ENCODE data around the gene PYGO2. TPM values are rescaled to one million over a fixed set of nuclear protein-coding genes. Genes with fewer than 3 reads are reported as not detected.

The PYGO2 gene
- total RNA-seq, 2 experiments from 2014 or later = 21.2 to 21.8 TPM

DNA sequence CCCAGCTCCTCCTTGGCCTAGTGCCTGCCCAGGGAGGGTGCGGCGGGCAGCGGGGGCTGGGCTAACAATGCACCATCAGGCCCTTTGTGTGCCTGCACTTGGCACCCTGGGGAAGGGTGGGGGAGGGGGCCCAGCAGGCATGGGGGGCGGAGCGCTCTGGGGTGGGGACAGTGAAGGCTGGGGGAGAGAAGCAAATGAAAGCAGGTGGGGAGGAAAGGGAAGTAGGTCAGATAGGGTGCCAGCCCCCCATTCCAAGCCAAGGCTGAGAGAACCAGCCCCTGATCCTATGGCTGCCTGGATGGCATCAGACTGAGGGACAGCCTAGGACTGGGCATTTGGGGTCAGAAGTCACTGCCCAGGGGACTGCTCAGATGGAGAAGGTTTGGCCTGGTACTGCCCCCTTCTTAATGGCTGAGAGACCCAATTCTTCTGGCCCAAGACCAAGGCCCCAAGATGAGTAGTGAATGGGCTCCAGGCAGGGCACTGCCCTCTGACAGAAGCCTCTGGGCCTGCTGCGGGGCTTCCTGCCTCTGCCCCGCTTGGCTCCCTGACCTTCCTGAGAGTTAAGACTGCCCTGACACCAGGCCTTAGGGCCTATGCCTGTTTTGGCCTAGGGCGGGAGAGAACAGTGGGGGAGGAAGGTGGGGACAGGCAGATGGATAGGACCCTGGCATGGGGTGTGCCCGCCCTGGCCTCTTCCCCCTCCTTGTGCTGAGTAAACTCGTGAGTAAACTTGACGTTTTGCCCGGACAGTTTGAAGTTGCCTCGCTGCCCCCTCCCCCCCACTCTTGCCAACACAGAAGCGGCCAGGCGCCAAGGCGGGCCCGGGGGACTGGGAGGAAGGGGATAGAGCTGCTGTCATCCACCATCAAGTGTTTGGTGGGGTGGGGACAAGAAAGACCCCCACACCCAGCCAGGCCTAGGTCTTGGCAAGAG lies 43.8 kb upstream of the PYGO2 start:
- Mint-ChIP-seq H3K36me3 (ENCODE audit: low read depth) (peaks cover 5% of the 10 kb centered on the region), H3K4me1 (ENCODE audit: low read depth) (peaks cover 52% of the 10 kb centered on the region), H3K4me3 (peak overlapping the region; percentile 85), H3K9me3 (no peaks in the 10 kb centered on the region), H3K27me3 (no peaks in the 10 kb centered on the region), H3K27ac (peak overlapping the region; percentile 92)
- POLR2A ChIA-PET = interaction anchor here (1.4 to 4.0 kb wide), 4 partner anchors 8 to 29 kb away, joined by 4 to 24 read pairs (median 6); partner anchors contain the start of gene FLAD1
- CTCF ChIA-PET = interaction anchor here (0.8 to 2.0 kb wide), 5 partner anchors 12 to 80 kb away, joined by 3 to 14 read pairs (median 3); partner anchors contain the start of genes FLAD1 and PMVK
- ATAC-seq (no peak), DNase-seq (peak; percentile 33)
- TF ChIP-seq, protein P1, sequence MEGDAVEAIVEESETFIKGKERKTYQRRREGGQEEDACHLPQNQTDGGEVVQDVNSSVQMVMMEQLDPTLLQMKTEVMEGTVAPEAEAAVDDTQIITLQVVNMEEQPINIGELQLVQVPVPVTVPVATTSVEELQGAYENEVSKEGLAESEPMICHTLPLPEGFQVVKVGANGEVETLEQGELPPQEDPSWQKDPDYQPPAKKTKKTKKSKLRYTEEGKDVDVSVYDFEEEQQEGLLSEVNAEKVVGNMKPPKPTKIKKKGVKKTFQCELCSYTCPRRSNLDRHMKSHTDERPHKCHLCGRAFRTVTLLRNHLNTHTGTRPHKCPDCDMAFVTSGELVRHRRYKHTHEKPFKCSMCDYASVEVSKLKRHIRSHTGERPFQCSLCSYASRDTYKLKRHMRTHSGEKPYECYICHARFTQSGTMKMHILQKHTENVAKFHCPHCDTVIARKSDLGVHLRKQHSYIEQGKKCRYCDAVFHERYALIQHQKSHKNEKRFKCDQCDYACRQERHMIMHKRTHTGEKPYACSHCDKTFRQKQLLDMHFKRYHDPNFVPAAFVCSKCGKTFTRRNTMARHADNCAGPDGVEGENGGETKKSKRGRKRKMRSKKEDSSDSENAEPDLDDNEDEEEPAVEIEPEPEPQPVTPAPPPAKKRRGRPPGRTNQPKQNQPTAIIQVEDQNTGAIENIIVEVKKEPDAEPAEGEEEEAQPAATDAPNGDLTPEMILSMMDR (IDR thresholded peaks at IDR 0.05) = no peak
- intact Hi-C loops (cut with micrococcal nuclease) = no loop called here

- peak overlapping the region; percentile 85 for H3K4me3 Mint-ChIP-seq
- H3K4me1 Mint-ChIP-seq (ENCODE audit: low read depth) = peaks cover 50% of the 10 kb centered on the region
- H3K9me3 Mint-ChIP-seq = no peaks in the 10 kb centered on the region
- no peak for ATAC-seq
- intact Hi-C loops (cut with micrococcal nuclease) = no loop called here
- DNase-seq = peak; percentile 46
- ChIA-PET POLR2A (interaction anchor here (0.8 to 1.9 kb wide), 4 partner anchors 8 to 28 kb away, joined by 3 to 7 read pairs (median 4); partner anchors contain the start of gene FLAD1), CTCF (interaction anchor here (0.8 to 2.0 kb wide), 2 partner anchors 13 to 68 kb away, joined by 3 to 14 read pairs; partner anchors contain the start of gene PMVK)
- TF ChIP-seq, protein P1 (IDR thresholded peaks at IDR 0.05) = no peak
- peak overlapping the region; percentile 87 for H3K27ac Mint-ChIP-seq
- H3K27me3 Mint-ChIP-seq = no peaks in the 10 kb centered on the region
- peaks cover 5% of the 10 kb centered on the region for H3K36me3 Mint-ChIP-seq (ENCODE audit: low read depth)
Observed at GRCh38 chr1:155004352-155005075, 42.9 kb upstream of the PYGO2 start.

DNA sequence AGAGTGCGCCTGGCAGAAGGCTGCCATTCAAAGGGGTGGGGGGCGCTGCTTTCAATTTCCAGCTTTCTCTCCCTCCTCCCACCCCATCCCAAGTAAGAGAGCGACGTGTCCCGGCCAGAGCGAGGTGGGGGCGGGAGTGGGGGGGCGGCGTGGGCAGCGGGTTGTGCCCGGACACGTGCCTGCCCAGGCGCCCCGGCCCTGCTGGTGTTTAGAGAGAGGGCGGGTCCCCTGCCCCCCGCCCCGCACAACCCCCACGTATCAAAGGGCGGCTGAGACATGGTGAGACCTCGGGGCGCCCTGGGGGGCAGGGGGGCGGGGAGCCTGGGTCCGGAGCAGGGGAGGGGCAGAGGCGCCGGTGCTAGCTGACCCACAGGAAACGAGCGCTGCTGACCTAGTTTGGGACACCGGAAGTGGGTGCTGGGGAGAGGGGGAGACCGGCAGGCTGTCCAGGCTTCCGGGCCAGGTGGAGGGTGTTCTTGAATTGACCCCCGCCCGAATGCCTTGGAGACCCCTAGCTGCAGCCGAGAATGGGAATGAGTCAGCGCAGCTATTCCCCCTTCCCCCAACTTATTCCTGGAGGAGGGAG lies 42.3 kb upstream of the PYGO2 start:
- Mint-ChIP-seq H3K27ac (peak overlapping the region; percentile 87), H3K27me3 (no peaks in the 10 kb centered on the region), H3K4me3 (peak overlapping the region; percentile 85), H3K36me3 (ENCODE audit: low read depth) (peaks cover 5% of the 10 kb centered on the region), H3K9me3 (no peaks in the 10 kb centered on the region), H3K4me1 (ENCODE audit: low read depth) (peaks cover 49% of the 10 kb centered on the region)
- CTCF ChIA-PET = interaction anchor here (2.0 kb wide), 1 partner anchor 14 kb away, joined by 14 read pairs; no protein-coding TSS in a partner anchor
- no peak for ATAC-seq
- intact Hi-C loops (cut with micrococcal nuclease) = no loop called here
- POLR2A ChIA-PET = interaction anchor here (0.8 to 1.9 kb wide), 9 partner anchors 9 to 133 kb away, joined by 3 to 7 read pairs (median 4); partner anchors contain the start of genes FLAD1 and PBXIP1
- DNase-seq = peak; percentile 38
- TF ChIP-seq, protein P1 (IDR thresholded peaks at IDR 0.05) = no peak

- peak overlapping the region; percentile 85 for H3K4me3 Mint-ChIP-seq
- peak; percentile 48 for DNase-seq
Observed at GRCh38 chr1:155003227-155003765, 41.7 kb upstream of the PYGO2 start.

More at GRCh38 chr1:155003227-155003765, 41.7 kb upstream of the PYGO2 start:
- no peak for ATAC-seq
- Mint-ChIP-seq H3K4me1 (ENCODE audit: low read depth) (peaks cover 48% of the 10 kb centered on the region), H3K36me3 (ENCODE audit: low read depth) (peaks cover 5% of the 10 kb centered on the region), H3K27me3 (no peaks in the 10 kb centered on the region), H3K27ac (peak overlapping the region; percentile 80), H3K9me3 (no peaks in the 10 kb centered on the region)
- TF ChIP-seq, protein P1 (IDR thresholded peaks at IDR 0.05) = no peak
- intact Hi-C loops (cut with micrococcal nuclease) = no loop called here
- CTCF ChIA-PET = interaction anchor here (1.0 to 2.0 kb wide), 2 partner anchors 14 kb away, joined by 3 to 14 read pairs; no protein-coding TSS in a partner anchor
- POLR2A ChIA-PET = interaction anchor here (0.8 to 1.9 kb wide), 7 partner anchors 10 to 134 kb away, joined by 3 to 5 read pairs (median 4); partner anchors contain the start of genes FLAD1 and PBXIP1
